Fibroblast of skin of abdomen (primary cell): ENCODE data around the gene CILP.

ENCODE experiments used
- DNase-seq: peaks from one replicate; pipeline ENCODE4 v3.0.0-alpha.2; 2013

The CILP gene

DNA sequence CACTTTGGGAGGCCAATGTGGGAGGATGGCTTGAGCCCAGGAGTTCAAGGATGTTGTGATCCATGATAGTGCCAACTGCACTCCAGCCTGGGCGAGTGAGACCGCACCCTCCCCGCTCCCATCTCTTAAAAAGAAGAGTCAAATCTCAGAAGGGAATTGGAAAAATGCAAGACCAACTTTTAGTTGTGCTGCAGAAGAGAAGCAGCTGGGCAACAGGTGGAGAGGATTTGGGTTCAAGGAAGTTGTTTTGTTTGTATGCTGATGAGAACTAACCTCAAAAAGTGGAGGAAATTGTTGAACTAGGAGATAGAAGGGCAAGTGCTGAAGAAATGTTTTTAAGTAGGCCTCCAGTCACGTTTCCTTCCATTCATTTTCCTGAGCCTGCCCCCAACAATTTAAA, 64.8 kb downstream of the CILP start:
- no peak for DNase-seq
